IPS-11a (cell line): ENCODE results near the gene DNAJB1.
"Not testable (repeated sequence)": the region's sequence is repeated elsewhere in the genome, so short reads cannot be mapped to it uniquely, and the experiment has no call there.

ENCODE experiments used
- H3K4me3 ChIP-seq: one replicate; pipeline ENCODE4 v1.5.1; 2013; ENCODE audit warnings: low read depth, low read length, control low read depth

The DNAJB1 gene

DNA sequence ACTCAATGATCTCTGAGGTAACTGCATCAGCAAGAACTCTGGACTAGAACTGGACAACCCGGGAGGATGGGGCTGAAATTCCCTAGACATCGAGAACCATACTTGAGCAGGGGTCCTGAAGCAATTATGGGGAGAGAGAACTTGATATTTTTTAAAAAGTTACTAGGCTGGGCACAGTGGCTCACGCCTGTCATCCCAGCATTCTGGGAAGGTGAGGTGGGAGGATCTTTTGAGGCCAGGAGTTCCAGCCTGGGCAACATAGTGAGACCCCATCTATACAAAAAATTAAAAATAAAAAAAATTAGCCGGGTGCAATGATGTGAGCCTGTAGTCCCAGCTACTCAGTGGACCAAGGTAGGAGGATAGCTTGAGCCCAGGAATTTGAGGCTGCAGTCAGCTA lies 2.3 kb upstream of the DNAJB1 start:
- no peak overlapping the region for H3K4me3 ChIP-seq

DNA sequence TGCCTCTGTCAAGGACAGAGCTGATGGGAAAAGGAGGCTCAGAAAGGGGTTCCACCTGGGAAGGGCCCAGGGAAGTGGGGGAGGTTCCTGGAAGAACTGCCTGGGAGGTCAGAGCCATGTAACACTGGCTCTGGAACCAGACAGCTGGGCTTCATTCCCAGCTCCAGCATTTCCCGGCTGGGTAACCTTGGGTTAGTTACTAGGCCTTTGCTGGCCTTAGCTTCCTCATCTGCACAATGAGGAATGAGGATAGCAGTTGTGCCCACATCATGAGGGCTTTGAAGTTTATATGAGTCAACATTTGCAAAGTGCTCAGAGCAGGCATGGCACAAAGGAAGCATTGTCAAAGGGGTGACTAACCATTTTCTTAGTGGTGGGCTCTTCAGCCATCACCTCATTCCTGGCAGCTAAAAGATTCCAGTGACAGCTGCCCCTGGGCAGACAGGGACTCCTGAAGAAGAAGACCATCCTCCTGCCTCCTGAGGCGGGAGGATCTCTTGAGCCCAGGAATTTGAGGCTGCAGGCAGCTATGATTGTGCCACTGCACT lies 1.7 kb upstream of the DNAJB1 start:
- H3K4me3 ChIP-seq, result no peak overlapping the region

DNA sequence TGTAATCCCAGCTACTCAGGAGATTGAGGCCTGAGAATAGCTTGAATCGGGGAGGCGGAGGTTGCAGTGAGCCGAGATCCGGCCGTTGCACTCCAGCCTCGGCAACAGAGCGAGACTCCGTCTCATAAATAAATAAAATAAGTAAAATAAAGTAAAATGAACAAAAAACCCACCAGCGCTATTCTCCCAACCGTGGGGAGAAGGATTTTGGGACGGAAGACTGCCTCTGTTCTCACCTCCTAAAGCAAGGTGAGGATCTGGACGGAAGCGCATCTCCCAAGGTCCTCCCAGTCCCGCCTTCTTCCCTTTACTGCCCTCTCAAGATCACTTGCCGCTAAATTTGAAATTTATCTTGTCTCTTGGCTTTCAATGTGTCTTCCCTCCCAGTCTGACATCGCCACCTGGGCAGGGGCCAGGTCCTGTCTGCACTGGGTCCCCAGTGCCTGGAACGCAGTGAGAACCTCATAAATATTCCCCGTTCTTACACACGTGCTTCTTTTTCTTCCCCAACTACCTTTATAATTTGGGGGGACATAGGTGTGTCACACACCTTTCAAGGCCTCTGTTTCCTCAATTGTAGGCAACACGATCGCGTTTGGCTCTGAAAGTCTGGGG lies 1.2 kb upstream of the DNAJB1 start:
- no peak overlapping the region for H3K4me3 ChIP-seq

DNA sequence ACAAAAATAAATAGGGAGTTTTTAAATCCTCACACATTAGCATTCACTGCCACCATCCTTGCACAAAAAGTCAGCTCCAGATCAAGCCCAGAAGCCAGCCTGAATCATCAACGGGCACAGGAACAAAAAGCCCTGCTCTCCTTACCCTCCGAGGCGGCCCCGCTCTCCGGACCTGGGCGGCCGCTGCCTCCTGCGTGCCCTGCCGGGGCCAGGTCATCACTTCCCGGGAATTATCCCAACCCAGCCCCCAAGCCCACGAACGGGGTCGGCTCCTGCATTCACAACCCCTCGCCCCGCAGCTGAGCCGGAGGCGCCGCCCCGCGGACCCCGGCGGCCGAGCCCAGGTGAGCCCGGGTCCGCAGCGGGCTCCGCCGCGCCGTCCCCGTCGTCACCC lies 754 bp downstream of the DNAJB1 start:
- H3K4me3 ChIP-seq, result peak overlapping the region; percentile 85

DNA sequence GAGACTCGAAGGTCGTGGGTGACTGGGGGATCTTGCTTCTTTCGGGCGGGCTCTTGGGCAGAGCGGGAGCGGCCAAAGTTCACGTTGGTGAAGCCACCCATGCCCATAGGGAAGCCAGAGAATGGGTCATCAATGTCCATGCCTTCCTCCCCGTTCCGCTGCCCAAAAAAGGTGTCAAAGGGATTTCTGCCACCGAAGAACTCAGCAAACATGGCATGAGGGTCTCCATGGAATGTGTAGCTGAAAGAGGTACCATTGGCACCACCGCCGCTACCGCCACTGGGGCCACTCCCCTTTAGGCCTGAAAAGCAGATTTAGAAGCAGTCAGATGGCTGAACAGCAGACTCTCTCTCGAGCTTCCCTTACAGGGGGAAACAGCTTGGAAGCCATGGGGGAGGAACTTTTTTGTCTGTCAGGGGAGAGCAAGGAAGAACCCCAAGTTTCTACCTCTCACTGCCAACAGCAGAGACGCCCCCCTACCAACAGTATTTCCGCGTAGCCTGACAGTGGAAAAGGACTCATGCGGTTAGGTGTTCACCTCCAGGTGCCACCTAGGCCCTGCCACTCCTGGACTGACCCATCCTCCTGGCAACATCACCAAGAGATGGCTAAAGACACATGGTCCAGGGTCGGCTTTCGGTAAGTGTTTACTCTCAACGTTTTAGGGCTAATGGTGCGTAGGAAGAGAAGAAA lies 1.3 kb downstream of the DNAJB1 start:
- H3K4me3 ChIP-seq, result peak overlapping the region; percentile 85

DNA sequence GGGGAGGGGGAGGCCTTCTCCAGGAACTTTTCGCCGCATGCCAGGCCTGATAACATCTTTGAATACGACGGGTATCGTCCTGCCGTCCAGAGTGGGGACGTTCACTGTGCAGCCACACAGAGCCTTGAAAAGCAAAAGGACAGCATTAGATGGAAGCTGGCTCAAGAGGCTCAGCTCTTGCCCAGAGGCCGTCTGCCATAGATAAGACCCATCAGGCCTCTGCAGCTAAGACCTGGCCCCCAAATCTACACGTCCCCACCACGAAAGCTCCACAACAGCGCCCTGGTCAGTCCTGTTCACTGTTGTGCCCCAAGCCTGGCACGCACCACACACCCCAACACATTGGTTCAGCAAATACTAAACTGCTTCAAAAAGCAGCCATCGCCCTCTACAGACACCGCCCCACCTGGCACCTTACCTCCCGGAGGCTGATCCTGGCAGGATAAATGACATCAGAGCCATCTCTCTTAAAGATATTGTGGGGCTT lies 2.1 kb downstream of the DNAJB1 start:
- H3K4me3 ChIP-seq, result no peak overlapping the region

DNA sequence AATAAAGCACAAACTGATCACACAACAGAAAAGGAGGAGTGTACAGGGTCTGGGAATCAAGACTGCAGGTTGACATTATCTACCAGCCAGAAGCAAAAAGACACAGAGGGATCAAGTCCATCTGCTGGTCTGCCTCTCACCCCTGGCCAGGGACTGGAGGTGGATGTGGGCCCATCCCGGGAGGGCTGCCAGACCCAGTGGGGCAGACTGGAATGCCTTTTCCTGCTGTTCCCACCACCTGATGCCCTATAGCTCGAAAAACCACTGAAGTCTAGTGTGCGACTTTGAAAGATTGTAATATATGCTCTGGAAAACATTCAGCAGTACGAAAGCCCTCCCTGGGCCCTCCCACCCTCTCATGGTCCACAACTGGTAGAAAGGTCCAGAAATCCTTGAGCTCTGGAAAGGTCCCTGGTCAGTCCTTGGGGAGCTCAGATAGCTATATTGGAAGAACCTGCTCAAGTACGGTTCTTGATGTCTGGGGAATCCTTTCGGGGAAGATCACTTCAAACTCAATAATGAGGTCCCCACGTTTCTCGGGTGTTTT lies 2.6 kb downstream of the DNAJB1 start:
- no peak overlapping the region for H3K4me3 ChIP-seq

DNA sequence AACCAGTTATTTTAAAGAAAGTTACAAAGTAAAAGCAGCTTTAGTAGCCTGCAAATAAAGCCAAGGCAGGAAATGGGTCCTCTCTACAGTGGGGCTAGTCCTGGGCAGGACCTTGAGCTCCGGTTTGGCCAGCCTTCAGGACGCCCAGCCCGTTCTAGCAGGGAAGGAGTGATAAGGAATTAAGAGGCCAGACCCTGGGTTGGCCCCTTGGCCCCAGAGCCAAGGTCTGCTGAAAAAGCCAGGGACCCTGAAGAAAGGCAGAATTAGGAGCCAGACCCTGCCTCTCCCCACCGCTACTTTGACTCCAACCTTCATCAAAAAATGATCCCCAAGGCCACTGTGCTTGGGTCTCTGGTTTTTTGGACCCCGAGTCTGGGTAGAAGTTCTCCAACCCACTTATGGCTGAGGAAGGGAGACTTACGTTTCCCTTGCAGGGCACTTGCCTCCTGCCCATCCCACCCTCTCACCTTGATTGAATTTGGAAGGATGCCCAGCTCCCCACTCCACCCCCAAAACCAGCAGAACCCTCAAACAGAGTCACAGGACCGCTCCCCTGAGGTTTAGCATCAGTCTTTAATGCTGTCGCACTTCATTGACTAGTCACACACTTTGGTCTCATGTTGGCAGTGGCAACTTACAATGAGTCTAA lies 3.9 kb downstream of the DNAJB1 start:
- no peak overlapping the region for H3K4me3 ChIP-seq

DNA sequence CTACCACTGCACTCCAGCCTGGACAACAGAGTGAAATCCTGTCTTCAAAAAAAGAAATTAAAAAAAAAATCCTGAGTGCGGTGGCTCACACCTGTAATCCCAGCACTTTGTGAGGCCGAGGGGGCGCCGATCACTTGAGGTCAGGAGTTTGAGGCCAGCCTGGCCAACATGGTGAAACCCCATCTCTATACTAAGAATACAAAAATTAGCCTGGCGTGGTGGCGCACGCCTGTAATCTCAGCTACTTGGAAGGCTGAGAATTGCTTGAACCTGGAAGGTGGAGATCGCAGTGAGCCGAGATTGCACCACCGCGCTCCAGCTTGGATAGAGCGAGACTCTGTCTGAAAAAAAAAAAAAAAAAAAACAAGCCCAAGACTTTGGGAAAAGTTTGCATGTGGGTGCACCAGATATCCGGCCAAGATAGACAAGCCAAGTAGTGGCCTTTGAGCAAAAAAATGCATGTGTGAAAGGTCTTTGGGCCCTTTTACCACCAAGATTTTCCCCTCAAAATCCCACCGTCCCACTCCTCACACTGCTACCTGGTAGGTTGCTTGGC lies 5.7 kb downstream of the DNAJB1 start:
- no peak overlapping the region for H3K4me3 ChIP-seq

DNA sequence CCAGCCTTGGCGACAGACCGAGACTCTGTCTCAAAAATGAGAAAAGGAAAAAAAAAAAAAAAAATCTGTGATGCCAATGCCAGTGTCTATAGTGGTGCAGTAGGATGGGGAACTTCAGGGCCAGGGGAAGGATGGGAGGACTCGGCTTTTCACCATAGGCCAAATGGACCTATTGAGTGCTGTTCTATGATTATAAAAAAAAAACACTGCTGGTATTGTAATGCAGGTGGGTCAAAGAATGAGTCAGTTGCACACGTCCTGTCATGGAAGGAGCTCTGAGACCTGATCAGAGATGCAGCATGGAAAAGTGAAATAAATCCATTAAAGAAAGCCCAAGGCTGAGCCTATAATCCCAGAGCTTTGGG lies 7.0 kb downstream of the DNAJB1 start:
- H3K4me3 ChIP-seq, result no peak overlapping the region

DNA sequence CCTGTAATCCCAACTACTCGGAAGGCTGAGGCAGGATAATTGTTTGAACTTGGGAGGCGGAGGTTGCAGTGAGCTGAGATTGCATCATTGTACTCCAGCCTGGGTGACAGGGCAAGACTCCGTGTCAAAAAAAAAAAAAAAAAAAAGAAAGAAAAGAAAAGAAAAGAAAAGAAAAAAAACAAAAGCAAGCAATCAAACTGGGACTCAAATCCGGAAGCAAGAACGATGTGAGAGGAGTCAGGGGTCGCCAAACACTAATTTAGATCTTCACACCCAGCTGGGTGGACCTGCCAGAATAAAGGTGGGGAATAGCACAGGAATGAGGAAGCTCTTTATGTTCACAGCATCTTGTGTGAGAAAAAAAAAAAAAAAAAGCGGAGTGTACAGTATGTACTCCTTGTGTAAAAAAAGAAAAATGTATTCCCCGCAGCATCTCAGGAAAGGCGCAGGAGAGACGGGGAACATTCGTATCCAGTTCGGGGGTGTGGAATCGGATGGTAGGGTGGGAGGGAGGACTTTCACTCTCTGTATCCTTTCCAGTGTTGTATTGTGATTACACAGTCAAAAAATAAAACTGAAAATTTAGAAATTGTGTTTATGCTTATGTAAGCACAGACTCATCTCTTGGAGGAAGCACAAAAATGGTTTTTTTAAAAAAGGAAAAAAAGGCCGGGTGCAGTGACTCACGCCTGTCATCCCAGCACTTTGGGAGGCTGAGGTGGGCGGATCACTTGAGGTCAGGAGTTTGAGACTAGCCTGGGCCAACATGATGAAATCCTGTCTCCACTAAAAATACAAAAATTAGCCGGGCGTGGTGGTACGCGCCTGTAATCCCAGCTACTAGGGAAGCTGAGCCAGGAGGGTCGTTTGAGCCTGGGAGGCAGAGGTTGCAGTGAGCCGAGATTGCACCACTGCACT lies 7.6 kb downstream of the DNAJB1 start:
- H3K4me3 ChIP-seq, result no peak overlapping the region

DNA sequence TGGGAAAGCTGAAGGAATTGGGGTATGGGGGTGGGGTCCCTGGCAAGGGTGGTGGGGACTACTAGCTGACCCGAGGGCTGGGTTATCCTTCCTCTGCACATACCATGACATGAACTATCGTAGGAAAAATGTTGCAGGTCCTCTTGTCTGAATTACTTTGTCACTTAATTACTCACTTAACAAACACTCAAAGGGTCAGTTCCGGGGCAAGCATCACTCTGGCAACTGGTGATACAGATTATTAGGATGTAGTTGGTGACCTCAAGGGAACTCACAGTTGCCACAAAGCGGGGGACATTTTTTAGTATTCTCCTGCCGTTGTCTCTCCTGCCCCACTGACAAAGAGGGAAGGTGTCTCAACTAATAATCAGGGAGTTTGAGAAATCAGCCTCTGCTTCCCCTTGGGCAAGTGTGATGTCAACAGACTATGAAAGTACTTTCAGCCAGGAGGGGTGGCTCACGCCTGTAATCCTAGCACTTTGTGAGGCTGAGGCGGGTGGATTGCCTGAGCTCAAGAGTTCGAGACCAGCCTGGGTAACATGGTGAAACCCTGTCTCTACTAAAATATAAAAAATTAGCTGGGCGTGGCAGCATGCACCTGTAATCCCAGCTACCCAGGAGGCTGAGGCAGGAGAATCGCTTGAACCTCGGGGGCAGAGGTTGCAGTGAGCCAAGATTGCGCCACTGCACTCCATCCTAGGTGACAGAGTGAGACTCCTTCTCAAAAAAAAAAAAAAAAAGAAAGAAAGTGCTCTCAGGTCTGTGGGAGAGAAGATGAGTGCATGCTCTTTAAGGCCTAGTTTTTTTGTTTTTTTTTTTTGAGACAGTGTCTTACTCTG lies 10.3 kb downstream of the DNAJB1 start:
- no peak overlapping the region for H3K4me3 ChIP-seq

DNA sequence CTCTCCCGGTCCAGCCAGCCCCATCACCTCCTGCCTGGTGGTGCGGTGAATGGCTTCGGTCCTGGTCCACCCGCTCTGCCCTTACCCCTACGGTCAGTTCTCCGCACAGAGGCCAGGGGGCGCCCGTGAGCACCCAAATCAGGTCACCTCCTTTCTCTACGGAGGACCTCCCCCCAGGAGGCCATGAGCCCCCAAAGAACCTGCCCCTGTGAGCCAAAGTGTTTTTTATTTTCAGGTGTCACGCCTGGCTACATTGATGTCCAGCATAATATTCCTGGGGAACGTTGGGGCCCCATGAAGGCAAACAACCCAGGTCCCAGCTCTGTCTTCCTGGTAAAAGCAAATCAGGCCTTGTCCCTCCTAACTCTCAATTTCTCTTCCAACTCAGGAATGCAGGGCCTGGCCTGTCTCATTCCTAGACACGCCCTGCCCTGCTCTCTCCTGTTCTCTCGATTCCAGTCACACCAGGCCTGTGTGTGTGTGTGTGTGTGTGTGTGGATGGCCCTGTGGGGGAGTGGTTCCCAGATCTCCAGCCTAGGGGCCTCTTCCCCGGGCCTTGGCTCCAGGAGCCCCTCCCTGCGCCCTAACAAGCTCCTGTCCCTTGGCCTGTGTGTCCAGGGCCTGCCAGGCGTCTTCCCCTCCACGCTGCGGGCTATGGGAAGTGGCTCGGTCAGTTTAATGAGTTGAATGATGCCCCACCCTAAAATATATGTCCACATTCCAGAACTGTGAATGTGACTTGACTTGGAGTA lies 12.5 kb downstream of the DNAJB1 start:
- no peak overlapping the region for H3K4me3 ChIP-seq

DNA sequence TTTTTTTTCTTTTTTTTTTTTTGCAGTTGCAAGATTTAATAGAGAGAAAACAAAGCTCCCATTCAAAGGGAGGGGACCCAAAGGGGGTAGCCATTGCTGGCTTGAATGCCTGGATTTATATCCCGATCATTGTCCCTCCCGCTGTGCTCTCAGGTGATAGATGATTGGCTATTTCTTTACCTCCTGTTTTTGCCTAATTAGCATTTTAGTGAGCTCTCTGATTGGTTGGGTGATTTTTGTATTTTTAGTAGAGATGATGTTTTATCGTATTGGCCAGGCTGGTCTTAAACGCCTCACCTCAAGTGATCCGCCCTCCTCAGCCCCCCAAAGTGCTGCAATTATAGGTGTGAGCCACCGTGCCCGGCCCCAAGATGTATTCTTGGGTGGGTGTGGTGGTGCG lies 13.6 kb downstream of the DNAJB1 start:
- not testable (repeated sequence) for H3K4me3 ChIP-seq

DNA sequence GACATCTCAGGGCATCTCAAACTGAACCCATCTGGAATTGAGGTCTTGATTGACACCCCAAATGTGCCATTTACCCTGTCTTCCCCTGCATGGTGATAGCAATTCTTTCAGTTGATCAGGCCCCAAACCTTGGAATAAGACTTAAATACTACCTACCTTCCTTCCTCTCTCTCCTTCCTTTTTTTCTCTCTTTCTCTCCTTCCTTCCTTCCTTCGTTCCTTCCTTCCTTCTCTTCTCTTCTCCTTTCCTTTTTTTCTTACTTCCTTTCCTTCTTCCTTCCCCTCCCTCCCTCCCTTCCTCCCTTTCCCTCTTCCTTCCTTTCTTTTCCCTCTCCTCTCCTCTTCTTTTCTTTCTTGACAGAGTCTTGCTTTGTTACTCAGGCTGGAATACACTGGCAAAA lies 14.9 kb downstream of the DNAJB1 start:
- H3K4me3 ChIP-seq, result no peak overlapping the region

DNA sequence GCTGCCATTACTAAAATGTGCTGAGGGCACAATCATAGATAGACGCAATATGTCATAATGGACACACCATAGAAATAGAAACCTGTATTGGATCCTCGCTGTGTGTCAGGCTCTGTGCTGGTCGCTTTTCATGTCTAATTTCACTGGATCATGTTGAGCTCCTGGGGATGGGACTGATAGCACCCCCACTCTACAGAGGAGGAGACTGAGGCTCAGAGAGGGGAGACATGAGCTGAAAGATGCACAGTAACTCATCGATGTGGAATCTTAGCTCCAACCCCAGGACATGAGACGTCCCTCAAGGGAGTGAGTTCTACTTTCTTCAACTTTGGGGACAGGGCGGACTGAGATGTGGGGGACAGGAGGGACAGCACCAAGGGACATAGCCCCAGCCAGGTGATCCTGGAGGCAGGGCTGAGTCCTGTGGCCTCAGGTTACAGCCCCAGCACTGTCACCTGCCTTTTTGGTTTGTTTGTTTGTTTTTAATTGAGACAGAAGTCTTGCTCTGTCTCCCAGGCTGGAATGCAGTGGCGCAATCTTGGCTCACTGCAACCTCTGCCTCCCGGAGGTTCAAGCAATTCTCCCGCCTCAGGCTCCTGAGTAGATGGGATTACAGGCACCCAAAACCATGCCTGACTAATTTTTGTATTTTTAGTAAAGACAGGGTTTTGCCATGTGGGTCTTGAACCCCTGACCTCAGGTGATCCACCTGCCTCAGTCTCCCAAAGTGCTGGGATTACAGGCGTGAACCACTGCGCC lies 15.7 kb downstream of the DNAJB1 start:
- H3K4me3 ChIP-seq, result no peak overlapping the region

DNA sequence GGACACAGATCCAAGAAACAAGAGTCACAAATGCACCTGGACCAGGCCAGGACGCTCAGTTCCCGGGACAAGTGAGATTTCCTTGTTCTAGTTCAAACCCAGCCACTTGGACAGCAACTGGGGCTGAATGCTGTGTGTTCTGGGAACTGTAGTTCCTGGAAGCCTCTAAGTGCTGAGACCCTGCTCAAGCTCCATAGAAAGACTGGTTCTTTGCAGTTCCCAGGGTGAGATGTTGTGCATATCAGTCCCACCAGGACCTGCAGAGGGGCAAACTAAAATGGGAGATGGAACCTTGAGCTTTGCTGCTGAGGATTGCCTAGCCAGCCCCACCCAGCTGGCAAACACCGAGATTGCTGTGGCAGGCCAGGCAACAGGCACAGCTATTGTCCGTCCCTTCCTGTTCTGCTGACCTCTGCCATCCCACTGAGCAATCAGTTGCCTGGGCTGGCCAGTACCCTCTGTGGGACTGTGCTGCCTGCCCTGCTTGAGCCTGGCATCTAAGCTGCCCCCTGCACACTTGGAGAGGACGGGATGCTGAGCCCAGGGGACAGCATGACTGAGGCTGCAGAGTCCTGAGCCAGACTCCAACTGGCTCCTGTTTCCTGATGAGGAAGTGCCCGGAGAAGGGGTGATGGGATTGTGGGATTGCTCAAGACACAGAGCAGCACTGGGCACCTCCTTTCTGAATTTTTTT lies 20.8 kb downstream of the DNAJB1 start:
- H3K4me3 ChIP-seq, result peak overlapping the region; percentile 8

DNA sequence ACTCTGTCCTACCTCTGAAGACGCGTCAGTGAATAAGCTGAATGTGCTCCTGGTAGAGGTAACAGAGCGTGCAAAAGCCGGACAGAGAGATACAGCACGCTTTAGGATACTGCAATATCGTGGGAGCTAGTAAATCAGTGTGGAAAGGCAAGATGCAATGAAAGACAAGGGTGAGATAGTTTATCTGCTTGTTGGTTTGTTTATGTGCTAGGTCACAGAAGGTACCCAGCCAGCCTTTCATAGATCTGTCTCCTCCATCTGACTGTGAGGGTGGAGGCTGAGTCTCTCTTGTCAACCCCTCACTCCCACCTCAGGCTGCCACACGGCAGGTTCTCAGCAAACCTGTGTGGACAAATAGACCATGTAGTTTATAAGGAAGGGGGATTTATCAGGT lies 21.4 kb downstream of the DNAJB1 start:
- H3K4me3 ChIP-seq, result no peak overlapping the region
